C1 segment of cervical spinal cord (tissue), 14 donors: ENCODE measurements around the gene S100A5.

Experiments used
- DNase-seq, 14 donors: peaks; one replicate each; lab custom pipeline; 2025; lab: John Stamatoyannopoulos, UW

S100A5 gene

DNA sequence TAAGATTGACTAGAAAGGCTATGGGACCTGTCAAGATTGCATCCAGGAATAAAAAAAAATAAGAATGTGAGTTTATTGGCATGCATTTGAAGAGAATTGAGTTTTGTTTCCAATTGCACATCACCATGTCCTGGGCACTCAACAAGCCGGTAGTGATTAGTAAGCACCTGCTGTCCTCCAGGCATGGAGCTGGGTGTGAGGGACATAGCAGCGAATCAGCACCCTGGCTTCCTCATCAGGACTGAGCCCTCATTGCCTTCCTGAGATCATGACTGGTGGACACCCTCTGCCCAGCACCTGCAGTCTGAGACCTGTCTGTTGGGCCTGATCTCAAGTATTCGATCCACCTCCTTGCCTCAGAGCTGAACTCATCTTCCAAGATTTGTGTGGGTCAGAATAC lies 31.7 kb downstream of the S100A5 start:
- DNase-seq = no peak

DNA sequence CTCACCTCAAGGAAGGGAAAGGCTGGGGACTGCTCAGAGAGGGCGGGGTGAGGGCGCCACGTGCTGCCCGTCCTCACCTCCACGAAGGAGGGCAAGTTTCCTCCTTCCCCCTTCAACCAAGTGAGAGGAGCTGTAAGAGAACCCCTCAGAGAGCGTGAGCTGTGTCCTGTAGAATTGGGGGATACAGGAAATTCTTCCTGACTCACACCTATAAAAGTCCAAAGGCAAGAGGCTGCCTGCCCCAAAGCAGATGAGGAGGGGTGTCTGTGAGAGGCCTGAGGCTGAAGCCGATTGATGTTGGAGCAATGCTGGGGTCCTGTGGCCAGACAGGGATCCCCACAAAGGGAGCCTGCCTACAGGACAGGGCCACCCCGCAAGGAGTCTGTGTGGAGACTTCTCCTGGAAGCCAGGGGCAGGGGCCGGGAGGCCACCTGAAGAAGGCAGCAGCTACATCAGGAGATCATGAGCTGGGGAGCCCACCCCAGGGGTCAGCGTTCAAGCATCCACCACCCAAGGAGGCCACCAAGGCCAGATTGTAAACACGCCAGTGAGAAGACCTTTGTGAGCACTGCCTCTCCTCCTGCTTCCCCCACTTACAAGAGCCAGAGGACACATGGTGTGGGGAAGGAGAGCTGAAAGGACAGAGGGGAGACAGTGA lies 32.7 kb downstream of the S100A5 start:
- DNase-seq = no peak

DNA sequence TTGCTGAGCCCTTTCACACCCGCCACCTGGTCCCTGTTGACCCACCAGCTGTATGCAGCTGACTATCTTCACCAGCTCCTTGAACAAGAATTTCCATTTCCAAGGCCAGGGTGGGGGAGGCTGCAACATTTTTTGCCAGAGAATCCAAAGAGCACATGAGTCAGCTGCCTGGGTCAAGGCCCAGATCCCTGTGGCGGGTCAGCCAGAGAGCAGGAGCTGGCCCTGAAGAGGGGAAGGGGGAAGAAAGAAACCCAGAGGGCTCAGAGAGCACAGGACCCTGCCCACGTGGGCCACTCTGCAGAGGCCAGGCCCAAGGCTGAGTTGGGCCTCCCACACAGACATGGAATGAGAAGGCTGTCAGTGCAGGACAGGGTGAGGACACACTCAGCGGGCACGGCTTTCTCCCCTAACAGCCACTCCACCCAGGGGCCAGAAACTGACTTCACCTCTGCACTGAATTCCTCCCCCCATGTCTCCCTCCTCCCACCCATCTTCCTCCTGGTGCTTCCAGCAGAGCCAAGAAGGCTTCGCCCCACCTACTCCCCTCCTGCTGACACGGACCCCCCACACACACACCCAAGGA lies 33.8 kb downstream of the S100A5 start:
- DNase-seq = peak in 7 of 14 donors; percentile 10 to 78 (median 21)

DNA sequence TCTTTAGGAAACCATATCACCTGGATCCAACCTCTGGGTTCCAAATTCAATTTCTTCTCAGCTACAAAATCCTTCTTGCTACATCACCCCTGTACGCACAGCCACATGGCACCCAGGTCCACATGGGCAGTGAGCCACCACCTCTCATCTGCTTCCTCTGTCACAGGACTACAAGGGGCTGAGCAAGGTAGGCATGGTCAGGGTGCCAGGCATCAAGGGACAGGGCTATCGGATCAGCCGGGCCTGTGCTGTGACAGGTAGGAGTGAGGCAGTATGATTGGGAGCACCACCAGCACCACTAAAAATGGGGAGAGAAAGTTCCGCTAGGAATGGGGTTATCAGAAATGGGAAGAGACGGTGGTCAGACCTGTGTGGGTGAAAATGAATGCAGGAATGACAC lies 34.3 kb downstream of the S100A5 start:
- no peak for DNase-seq

DNA sequence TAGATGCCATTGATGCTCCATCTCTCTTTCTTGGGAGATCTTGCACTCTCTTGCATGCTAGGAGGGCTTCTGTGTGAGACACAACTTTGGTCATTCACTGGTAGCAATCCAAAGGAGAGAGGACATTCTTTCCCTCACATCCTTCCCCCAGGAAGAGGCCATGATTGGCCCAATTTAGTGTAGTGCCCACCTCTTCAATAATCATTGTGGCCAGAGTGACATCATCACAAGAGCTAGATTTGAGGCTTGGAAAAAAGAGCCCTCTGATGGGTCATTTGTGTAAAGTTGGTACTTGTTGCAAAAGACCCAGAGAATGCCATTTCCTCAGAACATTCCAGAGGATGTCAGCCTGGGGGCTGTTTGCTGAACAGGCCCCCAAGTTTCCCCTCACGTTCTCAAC lies 35.2 kb downstream of the S100A5 start:
- no peak for DNase-seq

DNA sequence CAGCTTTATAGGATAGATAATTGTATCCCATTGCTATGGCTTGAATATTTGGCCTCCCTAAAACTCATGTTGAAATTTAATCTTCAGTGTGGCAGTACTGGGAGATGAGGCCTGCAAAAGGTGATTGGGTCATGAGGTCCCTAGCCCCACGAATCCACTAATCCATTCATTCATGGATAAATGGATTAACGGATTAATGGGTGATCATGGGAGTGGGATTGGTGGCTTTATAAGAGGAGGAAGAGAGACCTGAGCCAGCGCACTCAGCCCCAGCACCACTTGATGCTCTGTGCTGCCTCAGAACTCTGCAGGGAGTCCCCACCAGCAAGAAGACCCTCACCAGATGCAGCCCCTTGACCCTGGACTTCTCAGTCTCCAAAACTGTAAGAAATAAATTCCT lies 37.0 kb downstream of the S100A5 start:
- no peak for DNase-seq

GRCh38 chr1:153498746-153499145 lies 42.0 kb downstream of the S100A5 start:
- DNase-seq = no peak

DNA sequence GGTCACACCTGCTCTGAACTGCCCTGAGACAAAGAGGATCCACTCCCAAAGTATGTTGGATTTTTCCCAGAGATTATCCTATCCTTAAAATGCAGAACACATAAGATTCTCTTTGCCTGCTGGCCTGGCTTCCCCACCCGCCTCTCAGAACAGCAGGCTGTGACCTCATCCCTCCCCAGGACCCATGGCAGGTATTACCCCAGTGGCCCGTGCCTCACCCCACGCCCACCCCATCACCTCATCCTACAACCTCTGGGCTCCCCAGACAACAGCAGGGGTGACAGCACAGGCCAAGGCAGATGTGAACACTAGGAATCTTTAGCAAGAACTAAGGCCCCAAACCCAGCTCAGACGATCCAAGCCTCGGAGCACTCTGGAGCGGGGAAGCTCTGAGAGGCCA lies 45.2 kb downstream of the S100A5 start:
- DNase-seq = no peak

- DNase-seq = peak in 8 of 14 donors; percentile 3 to 59 (median 34)
Measured at GRCh38 chr1:153494976-153495535, 45.7 kb downstream of the S100A5 start.

- no peak for DNase-seq
Measured at GRCh38 chr1:153493343-153493960, 47.3 kb downstream of the S100A5 start.

- peak in 3 of 14 donors; percentile 30 to 61 (median 53) for DNase-seq
Measured at GRCh38 chr1:153490272-153491051, 50.3 kb downstream of the S100A5 start.

- no peak for DNase-seq
Measured at GRCh38 chr1:153488731-153489130, 52.0 kb downstream of the S100A5 start.

- no peak for DNase-seq
Measured at GRCh38 chr1:153487707-153488106, 53.0 kb downstream of the S100A5 start.
